Thyroid gland (tissue), 4 donors: ENCODE data around the gene TAOK3.

Source experiments
- POLR2A ChIP-seq, 2 donors: fragments of 450-650 bp; IDR thresholded peaks; one replicate each; pipeline ENCODE4 v1.6.1; 2017; ENCODE audit warnings: antibody characterized with exemption in 2 of 2, mild to moderate bottlenecking in 2 of 2, moderate library complexity in 1 of 2
- TF ChIP-seq, protein P1 (sequence below), 6 experiments: fragments of 200-600 bp in 3 of 6; fragments of 450-650 bp in 3 of 6; sonication (generic) in 3 of 6; IDR thresholded peaks; one replicate each; pipeline ENCODE4 v1.5.1; 2016 to 2019; ENCODE audit warnings: antibody characterized with exemption in 6 of 6, mild to moderate bottlenecking in 2 of 6, inconsistent platforms in 1 of 6, moderate library complexity in 1 of 6

DNA sequence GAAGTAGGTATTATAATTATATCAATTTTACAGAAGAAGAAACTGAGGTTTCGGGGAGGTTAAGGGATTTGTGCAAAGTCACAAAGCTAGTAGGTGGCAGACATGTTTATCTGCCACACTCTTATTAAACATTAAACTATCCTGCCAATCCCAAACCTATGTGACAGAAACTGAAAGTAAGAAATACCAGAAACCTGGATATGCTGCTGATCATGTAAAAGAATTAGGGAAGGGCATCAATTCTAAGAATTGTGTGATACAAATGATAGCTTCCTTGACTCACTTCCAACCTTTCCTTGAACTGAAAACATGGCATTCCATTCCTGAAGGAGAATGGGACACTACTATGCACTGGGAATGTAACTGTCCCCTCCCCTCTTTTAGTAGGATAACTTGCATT lies 16.9 kb downstream of the TAOK3 start:
- TF ChIP-seq, protein P1, sequence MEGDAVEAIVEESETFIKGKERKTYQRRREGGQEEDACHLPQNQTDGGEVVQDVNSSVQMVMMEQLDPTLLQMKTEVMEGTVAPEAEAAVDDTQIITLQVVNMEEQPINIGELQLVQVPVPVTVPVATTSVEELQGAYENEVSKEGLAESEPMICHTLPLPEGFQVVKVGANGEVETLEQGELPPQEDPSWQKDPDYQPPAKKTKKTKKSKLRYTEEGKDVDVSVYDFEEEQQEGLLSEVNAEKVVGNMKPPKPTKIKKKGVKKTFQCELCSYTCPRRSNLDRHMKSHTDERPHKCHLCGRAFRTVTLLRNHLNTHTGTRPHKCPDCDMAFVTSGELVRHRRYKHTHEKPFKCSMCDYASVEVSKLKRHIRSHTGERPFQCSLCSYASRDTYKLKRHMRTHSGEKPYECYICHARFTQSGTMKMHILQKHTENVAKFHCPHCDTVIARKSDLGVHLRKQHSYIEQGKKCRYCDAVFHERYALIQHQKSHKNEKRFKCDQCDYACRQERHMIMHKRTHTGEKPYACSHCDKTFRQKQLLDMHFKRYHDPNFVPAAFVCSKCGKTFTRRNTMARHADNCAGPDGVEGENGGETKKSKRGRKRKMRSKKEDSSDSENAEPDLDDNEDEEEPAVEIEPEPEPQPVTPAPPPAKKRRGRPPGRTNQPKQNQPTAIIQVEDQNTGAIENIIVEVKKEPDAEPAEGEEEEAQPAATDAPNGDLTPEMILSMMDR (IDR thresholded peaks at IDR 0.05): no peak
- no peak for TF ChIP-seq POLR2A (IDR thresholded peaks at IDR 0.05)
